OCI-LY1 (cell line): ENCODE measurements around the gene ATP6AP1.

ENCODE experiments used
- H2AFZ ChIP-seq: fragments of 200-600 bp; sonication (generic), shearing (Covaris generic); 2 replicates; pipeline ENCODE4 v1.6.0; 2014; ENCODE audit warnings: antibody characterized with exemption, mild to moderate bottlenecking, low read length
- H3F3A ChIP-seq: fragments of 200-600 bp; sonication (generic), shearing (Covaris generic); 2 replicates; pipeline ENCODE4 v1.6.0; 2014; ENCODE audit warnings: mild to moderate bottlenecking, antibody characterized with exemption, low read length, moderate library complexity; ENCODE audit not compliant: insufficient read depth
- H3K27ac ChIP-seq: fragments of 200-600 bp; sonication (generic); 2 replicates; pipeline ENCODE4 v1.5.1; 2014; ENCODE audit warnings: low read length, mixed run types, mild to moderate bottlenecking, low read depth; ENCODE audit not compliant: poor library complexity, severe bottlenecking
- H3K27me3 ChIP-seq: fragments of 200-600 bp; sonication (generic); 2 replicates; pipeline ENCODE4 v1.6.0; 2014; ENCODE audit warnings: antibody characterized with exemption, mild to moderate bottlenecking, low read length, moderate library complexity; ENCODE audit not compliant: insufficient read depth
- H3K36me3 ChIP-seq: fragments of 200-600 bp; sonication (generic); 2 replicates; pipeline ENCODE4 v1.6.1; 2014; ENCODE audit warnings: mild to moderate bottlenecking, antibody characterized with exemption, low read length, moderate library complexity, mixed read lengths; ENCODE audit not compliant: insufficient read depth
- H3K4me1 ChIP-seq: fragments of 200-600 bp; sonication (generic); 2 replicates; pipeline ENCODE4 v1.5.1; 2014; ENCODE audit warnings: mild to moderate bottlenecking, low read length, moderate library complexity; ENCODE audit not compliant: insufficient read depth, severe bottlenecking
- H3K4me2 ChIP-seq: fragments of 200-600 bp; sonication (generic), shearing (Covaris generic); 2 replicates; pipeline ENCODE4 v1.6.1; 2014; ENCODE audit warnings: low read length
- H3K4me3 ChIP-seq: fragments of 200-600 bp; sonication (generic); 2 replicates; pipeline ENCODE4 v1.5.1; 2014; ENCODE audit warnings: low read length, low read depth, mild to moderate bottlenecking, mixed read lengths; ENCODE audit not compliant: poor library complexity, severe bottlenecking
- H3K79me2 ChIP-seq: fragments of 200-600 bp; shearing (Covaris generic); 2 replicates; pipeline ENCODE4 v1.6.1; 2016; ENCODE audit warnings: mixed run types, low read length, mixed read lengths; ENCODE audit not compliant: insufficient read depth
- H3K9ac ChIP-seq: fragments of 200-600 bp; sonication (generic), shearing (Covaris generic); 2 replicates; pipeline ENCODE4 v1.6.1; 2014; ENCODE audit warnings: mild to moderate bottlenecking, low read length, mixed read lengths
- H3K9me2 ChIP-seq: fragments of 200-600 bp; sonication (generic), shearing (Covaris generic); 2 replicates; pipeline ENCODE4 v1.6.1; 2014; ENCODE audit warnings: low read depth, mild to moderate bottlenecking, low read length, mixed read lengths
- H3K9me3 ChIP-seq: fragments of 200-600 bp; shearing (Covaris generic); 2 replicates; pipeline ENCODE4 v1.6.1; 2014; ENCODE audit warnings: low read length, mixed read lengths
- H4K20me1 ChIP-seq: fragments of 200-600 bp; sonication (generic), shearing (Covaris generic); 2 replicates; pipeline ENCODE4 v1.6.0; 2016; ENCODE audit warnings: mild to moderate bottlenecking, low read length; ENCODE audit not compliant: insufficient read depth
- EZH2 ChIP-seq: fragments of 200-600 bp; sonication (generic), shearing (Covaris generic); IDR thresholded peaks from 2 replicates; pipeline ENCODE4 v1.8.0; 2017; ENCODE audit warnings: borderline replicate concordance, mixed run types, mild to moderate bottlenecking, antibody characterized with exemption, low read length, moderate library complexity, mixed read lengths
- TF ChIP-seq, protein P1 (sequence below): fragments of 200-600 bp; sonication (generic), shearing (Covaris generic); IDR thresholded peaks from 2 replicates; pipeline ENCODE4 v1.5.1; 2017; ENCODE audit warnings: mild to moderate bottlenecking, antibody characterized with exemption, low read length, moderate library complexity, mixed read lengths

The ATP6AP1 gene

DNA sequence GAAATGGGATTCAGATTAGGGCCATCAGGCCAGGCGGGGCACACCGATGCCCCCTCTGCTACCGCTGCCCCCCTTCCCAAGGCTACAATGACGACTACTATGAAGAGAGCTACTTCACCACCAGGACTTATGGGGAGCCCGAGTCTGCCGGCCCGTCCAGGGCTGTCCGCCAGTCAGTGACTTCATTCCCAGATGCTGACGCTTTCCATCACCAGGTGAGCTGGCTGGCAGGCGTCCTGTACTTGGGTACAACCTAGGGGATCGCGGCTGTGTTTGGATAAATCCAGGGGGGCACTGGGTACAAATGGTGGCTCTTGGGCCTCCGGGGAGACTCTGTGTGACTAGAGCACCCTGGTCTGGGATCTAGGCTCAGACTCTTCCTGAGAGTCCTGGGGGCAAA lies 48.3 kb upstream of the ATP6AP1 start:
- H3K36me3 ChIP-seq = peaks cover 8% of the 10 kb centered on the region
- no peaks in the 10 kb centered on the region for H3K9me2 ChIP-seq
- peak overlapping the region; percentile 73 for H3K4me2 ChIP-seq
- H3F3A ChIP-seq = no peaks in the 10 kb centered on the region
- TF ChIP-seq EZH2 = no peak
- peaks cover 25% of the 10 kb centered on the region for H3K4me1 ChIP-seq
- no peaks in the 10 kb centered on the region for H4K20me1 ChIP-seq
- no peak overlapping the region for H3K27ac ChIP-seq
- no peaks in the 10 kb centered on the region for H3K27me3 ChIP-seq
- no peak overlapping the region for H2AFZ ChIP-seq
- H3K79me2 ChIP-seq = no peaks in the 10 kb centered on the region; the same call in 1 of the 2 replicates
- H3K9ac ChIP-seq = peak overlapping the region; percentile 96
- H3K9me3 ChIP-seq = no peaks in the 10 kb centered on the region
- peak overlapping the region; percentile 90 for H3K4me3 ChIP-seq

GRCh38 chrX:154380787-154381186 lies 47.7 kb upstream of the ATP6AP1 start:
- Histone ChIP-seq H3K27me3 (no peaks in the 10 kb centered on the region), H3K9me2 (no peaks in the 10 kb centered on the region), H3K9ac (peak overlapping the region; percentile 96; the same call in 1 of the 2 replicates), H4K20me1 (no peaks in the 10 kb centered on the region), H3K36me3 (peaks cover 8% of the 10 kb centered on the region), H3K79me2 (no peaks in the 10 kb centered on the region; the same call in 1 of the 2 replicates), H3K4me2 (peak overlapping the region; percentile 73; the same call in 1 of the 2 replicates), H3K27ac (no peak overlapping the region), H3K4me1 (peaks cover 25% of the 10 kb centered on the region), H3K4me3 (peak overlapping the region; percentile 90), H3K9me3 (no peaks in the 10 kb centered on the region), H2AFZ (no peak overlapping the region), H3F3A (no peaks in the 10 kb centered on the region)
- TF ChIP-seq EZH2 = no peak

DNA sequence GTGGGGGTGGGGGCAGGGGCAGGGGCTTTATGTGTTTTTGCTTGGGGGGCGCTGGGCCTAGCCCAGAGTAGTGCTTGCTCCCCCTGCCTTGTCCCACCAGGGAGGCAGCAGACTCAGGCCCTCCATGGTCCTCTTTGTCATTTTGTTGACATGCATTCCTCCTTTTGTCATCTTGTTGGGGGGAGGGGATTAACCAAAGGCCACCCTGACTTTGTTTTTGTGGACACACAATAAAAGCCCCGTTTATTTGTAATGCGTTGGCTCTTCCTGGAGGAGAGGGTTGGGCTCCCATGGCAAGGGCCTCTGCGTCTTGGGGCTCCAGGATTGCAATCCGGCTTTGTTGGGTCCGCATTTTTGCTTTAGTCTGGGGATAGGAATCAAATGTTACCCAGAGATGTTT lies 47.2 kb upstream of the ATP6AP1 start:
- Histone ChIP-seq H3K4me3 (no peak overlapping the region), H3K4me1 (peaks cover 25% of the 10 kb centered on the region), H3K4me2 (no peak overlapping the region), H3K27me3 (no peaks in the 10 kb centered on the region), H3K79me2 (no peaks in the 10 kb centered on the region; the same call in 1 of the 2 replicates), H2AFZ (no peak overlapping the region), H3K9me3 (no peaks in the 10 kb centered on the region), H4K20me1 (no peaks in the 10 kb centered on the region), H3K27ac (no peak overlapping the region), H3K9ac (no peak overlapping the region), H3F3A (no peaks in the 10 kb centered on the region), H3K9me2 (no peaks in the 10 kb centered on the region), H3K36me3 (peaks cover 8% of the 10 kb centered on the region)
- TF ChIP-seq, protein P1, sequence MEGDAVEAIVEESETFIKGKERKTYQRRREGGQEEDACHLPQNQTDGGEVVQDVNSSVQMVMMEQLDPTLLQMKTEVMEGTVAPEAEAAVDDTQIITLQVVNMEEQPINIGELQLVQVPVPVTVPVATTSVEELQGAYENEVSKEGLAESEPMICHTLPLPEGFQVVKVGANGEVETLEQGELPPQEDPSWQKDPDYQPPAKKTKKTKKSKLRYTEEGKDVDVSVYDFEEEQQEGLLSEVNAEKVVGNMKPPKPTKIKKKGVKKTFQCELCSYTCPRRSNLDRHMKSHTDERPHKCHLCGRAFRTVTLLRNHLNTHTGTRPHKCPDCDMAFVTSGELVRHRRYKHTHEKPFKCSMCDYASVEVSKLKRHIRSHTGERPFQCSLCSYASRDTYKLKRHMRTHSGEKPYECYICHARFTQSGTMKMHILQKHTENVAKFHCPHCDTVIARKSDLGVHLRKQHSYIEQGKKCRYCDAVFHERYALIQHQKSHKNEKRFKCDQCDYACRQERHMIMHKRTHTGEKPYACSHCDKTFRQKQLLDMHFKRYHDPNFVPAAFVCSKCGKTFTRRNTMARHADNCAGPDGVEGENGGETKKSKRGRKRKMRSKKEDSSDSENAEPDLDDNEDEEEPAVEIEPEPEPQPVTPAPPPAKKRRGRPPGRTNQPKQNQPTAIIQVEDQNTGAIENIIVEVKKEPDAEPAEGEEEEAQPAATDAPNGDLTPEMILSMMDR = no peak
- no peak for TF ChIP-seq EZH2

- H3K27ac ChIP-seq = no peak overlapping the region
- TF ChIP-seq, protein P1 = no peak
- TF ChIP-seq EZH2 = no peak
- no peaks in the 10 kb centered on the region for H3K9me2 ChIP-seq
- peaks cover 8% of the 10 kb centered on the region for H3K36me3 ChIP-seq
- H3K27me3 ChIP-seq = no peaks in the 10 kb centered on the region
- no peak overlapping the region for H3K9ac ChIP-seq
- H3K4me1 ChIP-seq = peaks cover 22% of the 10 kb centered on the region
- H3K4me3 ChIP-seq = no peak overlapping the region
- H3K9me3 ChIP-seq = no peaks in the 10 kb centered on the region
- H2AFZ ChIP-seq = no peak overlapping the region
- no peak overlapping the region for H3K4me2 ChIP-seq
- no peaks in the 10 kb centered on the region for H3F3A ChIP-seq
- no peaks in the 10 kb centered on the region; the same call in 1 of the 2 replicates for H3K79me2 ChIP-seq
- no peaks in the 10 kb centered on the region for H4K20me1 ChIP-seq
Observed at GRCh38 chrX:154382483-154383069, 45.9 kb upstream of the ATP6AP1 start.
